ENCODE results near the gene CBX1. TPM values are rescaled to one million over a fixed set of nuclear protein-coding genes. Genes with fewer than 3 reads are reported as not detected.

Gene CBX1
- total and polyA plus RNA-seq, 2 of the 13 experiments (the other 11 are each of a cell fraction or from before 2014, with no cell fraction given): 17.8 to 108 TPM

DNA sequence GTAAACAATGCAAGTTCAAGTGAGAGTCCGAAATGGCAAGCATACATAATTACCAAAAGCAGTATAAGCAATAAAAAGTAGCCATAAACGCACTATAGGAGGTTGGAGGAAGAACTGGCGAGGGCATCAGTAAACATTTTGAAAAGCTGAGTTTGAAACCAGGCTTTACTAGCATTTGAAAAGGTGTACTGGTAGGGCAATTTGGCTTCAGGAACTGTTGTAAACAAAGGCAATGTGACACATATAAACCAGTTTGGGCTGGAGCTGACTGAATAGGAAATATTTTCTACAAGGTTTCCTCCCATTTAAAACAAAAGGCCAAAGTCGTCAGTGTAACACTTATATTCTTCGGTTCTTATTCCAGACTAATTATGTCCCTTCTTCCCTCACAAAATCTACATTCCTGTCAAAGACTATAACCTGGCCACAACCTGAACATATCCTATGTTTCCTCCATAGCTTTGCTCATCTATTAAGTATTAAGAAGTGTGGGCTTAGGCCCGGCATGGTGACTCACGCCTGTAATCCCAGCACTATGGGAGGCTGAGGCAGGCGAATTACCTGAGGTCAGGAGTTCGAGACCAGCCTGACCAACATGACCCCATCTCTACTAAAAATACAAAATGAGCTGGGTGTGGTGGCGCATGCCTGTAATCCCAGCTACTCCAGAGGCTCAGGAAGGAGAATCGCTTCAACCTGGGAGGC, 7.8 kb downstream of the CBX1 start:
- in situ Hi-C loops (cut with HindIII; ENCODE audit: extremely low pct_ligation_motif_present, low pct_unique_long_range_greater_than_20kb): no loop called here
- TF ChIP-seq ZNF383 (CRISPR knock-in tag; IDR thresholded peaks at IDR 0.05; ENCODE audit: borderline replicate concordance): no peak
- TF ChIP-seq PCBP2 (optimal IDR thresholded peaks at IDR 0.05; ENCODE audit: low read depth, low read length, poor library complexity, severe bottlenecking): no peak
- TF ChIP-seq SP2 (CRISPR knock-in tag; IDR thresholded peaks at IDR 0.05): no peak
- no peak for TF ChIP-seq ZNF678 (CRISPR knock-in tag; IDR thresholded peaks at IDR 0.05)
- TF ChIP-seq GABPB1 (CRISPR knock-in tag; IDR thresholded peaks at IDR 0.05): no peak
- TF ChIP-seq, protein P1, sequence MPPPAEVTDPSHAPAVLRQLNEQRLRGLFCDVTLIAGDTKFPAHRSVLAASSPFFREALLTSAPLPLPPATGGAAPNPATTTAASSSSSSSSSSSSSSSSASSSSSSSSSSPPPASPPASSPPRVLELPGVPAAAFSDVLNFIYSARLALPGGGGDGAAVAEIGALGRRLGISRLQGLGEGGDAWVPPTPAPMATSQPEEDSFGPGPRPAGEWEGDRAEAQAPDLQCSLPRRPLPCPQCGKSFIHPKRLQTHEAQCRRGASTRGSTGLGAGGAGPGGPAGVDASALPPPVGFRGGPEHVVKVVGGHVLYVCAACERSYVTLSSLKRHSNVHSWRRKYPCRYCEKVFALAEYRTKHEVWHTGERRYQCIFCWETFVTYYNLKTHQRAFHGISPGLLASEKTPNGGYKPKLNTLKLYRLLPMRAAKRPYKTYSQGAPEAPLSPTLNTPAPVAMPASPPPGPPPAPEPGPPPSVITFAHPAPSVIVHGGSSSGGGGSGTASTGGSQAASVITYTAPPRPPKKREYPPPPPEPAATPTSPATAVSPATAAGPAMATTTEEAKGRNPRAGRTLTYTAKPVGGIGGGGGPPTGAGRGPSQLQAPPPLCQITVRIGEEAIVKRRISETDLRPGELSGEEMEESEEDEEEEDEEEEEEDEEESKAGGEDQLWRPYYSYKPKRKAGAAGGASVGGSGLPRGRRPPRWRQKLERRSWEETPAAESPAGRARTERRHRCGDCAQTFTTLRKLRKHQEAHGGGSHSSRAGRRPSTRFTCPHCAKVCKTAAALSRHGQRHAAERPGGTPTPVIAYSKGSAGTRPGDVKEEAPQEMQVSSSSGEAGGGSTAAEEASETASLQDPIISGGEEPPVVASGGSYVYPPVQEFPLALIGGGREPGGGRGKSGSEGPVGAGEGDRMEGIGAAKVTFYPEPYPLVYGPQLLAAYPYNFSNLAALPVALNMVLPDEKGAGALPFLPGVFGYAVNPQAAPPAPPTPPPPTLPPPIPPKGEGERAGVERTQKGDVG (CRISPR knock-in tag; IDR thresholded peaks at IDR 0.05; ENCODE audit: borderline replicate concordance): no peak
- TF ChIP-seq GFI1 (CRISPR knock-in tag; IDR thresholded peaks at IDR 0.05; ENCODE audit: borderline replicate concordance): no peak
- TF ChIP-seq ZIK1 (CRISPR knock-in tag; IDR thresholded peaks at IDR 0.05; ENCODE audit: borderline replicate concordance, low read depth): no peak
- no peak for TF ChIP-seq ZNF703 (CRISPR knock-in tag; IDR thresholded peaks at IDR 0.05; ENCODE audit: borderline replicate concordance)
- no peak for TF ChIP-seq ZFP82 (CRISPR knock-in tag; IDR thresholded peaks at IDR 0.05; ENCODE audit: borderline replicate concordance)
- no peak for TF ChIP-seq ZSCAN9 (CRISPR knock-in tag; IDR thresholded peaks at IDR 0.05; ENCODE audit: borderline replicate concordance)
- no peak for TF ChIP-seq ZNF124 (CRISPR knock-in tag; IDR thresholded peaks at IDR 0.05)
- TF ChIP-seq ELF4 (CRISPR knock-in tag; IDR thresholded peaks at IDR 0.05; ENCODE audit: borderline replicate concordance): no peak
- no peak for TF ChIP-seq NPAS2 (CRISPR knock-in tag; IDR thresholded peaks at IDR 0.05; ENCODE audit: borderline replicate concordance)
- TF ChIP-seq ZNF761 (CRISPR knock-in tag; conservative IDR thresholded peaks at IDR 0.05): no peak
- no peak for TF ChIP-seq FOXP1 (IDR thresholded peaks at IDR 0.05)
- TF ChIP-seq FOXP1 (CRISPR knock-in tag; IDR thresholded peaks at IDR 0.05): no peak
- no peak for TF ChIP-seq IKZF4 (CRISPR knock-in tag; IDR thresholded peaks at IDR 0.05; ENCODE audit: borderline replicate concordance, low read depth, not compliant biosample characterization)
- TF ChIP-seq, protein P2, sequence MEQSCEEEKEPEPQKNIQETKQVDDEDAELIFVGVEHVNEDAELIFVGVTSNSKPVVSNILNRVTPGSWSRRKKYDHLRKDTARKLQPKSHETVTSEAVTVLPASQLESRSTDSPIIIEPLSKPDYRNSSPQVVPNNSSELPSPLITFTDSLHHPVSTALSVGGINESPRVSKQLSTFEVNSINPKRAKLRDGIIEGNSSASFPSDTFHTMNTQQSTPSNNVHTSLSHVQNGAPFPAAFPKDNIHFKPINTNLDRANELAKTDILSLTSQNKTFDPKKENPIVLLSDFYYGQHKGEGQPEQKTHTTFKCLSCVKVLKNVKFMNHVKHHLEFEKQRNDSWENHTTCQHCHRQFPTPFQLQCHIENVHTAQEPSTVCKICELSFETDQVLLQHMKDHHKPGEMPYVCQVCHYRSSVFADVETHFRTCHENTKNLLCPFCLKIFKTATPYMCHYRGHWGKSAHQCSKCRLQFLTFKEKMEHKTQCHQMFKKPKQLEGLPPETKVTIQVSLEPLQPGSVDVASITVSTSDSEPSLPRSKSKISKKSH (CRISPR knock-in tag; IDR thresholded peaks at IDR 0.05; ENCODE audit: borderline replicate concordance): no peak
- no peak for TF ChIP-seq REL (CRISPR knock-in tag; conservative IDR thresholded peaks at IDR 0.05)
- Histone ChIP-seq H3K4me3 (replicated peaks in 1 of 3; ENCODE audit: insufficient read depth in 1 of 3, low read depth in 2 of 3, low read length in 3 of 3) (no peak overlapping the region), H3K9me3 (ENCODE audit: low read length) (no peaks in the 10 kb centered on the region), H3K9ac (ENCODE audit: insufficient read depth, low read depth, low read length) (no peak overlapping the region), H3K27me3 (ENCODE audit: control insufficient read depth in 1 of 2, insufficient read depth in 2 of 2, low read length in 2 of 2) (no peaks in the 10 kb centered on the region), H2AFZ (ENCODE audit: low read length) (no peak overlapping the region), H3K4me1 (ENCODE audit: insufficient read depth, low read length) (peaks cover 9% of the 10 kb centered on the region), H3K27ac (ENCODE audit: extremely low read length, insufficient read depth, low read length) (no peak overlapping the region), H3K79me2 (ENCODE audit: insufficient read depth, low read length) (peaks cover 69% of the 10 kb centered on the region), H3K36me3 (replicated peaks in 1 of 2; ENCODE audit: control insufficient read depth in 1 of 2, insufficient read depth in 2 of 2, low read length in 2 of 2) (peaks cover 2 to 24% of the 10 kb centered on the region in 2 experiments; a peak in 3 of 5 replicates), H3K4me2 (ENCODE audit: low read depth, low read length) (no peak overlapping the region), H4K20me1 (ENCODE audit: insufficient read depth, low read length) (0 out of 2 replicates have a peak, but pooled peaks cover 3% of the 10 kb centered on the region)
- DNase-seq (ENCODE audit: low spot score) (no peak), ATAC-seq (no peak), FAIRE-seq (no peak)
- ChIA-PET CTCF (ENCODE audit: low intra/inter-chr PET ratio, low total read pairs) (no interaction called here), POLR2A (no interaction called here)
- WGBS (ENCODE audit: low lambda C conversion rate): 95% methylated on average over 11 of the region's 11 CpGs
- intact Hi-C loops (cut with micrococcal nuclease; ENCODE audit: unreplicated experiment): no loop called here
- BruUV-seq (replicated peaks): no TSS peak
